HL-60/S4 (cell line): Measurements from ENCODE around the gene PDZD7.

Experiments used
- in situ Hi-C: fragments of 300-500 bp; cut with MboI; formaldehyde crosslinking; loops from 2 replicates; pipeline ENCODE4 v1.14.3; 2022; ENCODE audit warnings: low sequenced_read_pairs

Gene PDZD7

DNA sequence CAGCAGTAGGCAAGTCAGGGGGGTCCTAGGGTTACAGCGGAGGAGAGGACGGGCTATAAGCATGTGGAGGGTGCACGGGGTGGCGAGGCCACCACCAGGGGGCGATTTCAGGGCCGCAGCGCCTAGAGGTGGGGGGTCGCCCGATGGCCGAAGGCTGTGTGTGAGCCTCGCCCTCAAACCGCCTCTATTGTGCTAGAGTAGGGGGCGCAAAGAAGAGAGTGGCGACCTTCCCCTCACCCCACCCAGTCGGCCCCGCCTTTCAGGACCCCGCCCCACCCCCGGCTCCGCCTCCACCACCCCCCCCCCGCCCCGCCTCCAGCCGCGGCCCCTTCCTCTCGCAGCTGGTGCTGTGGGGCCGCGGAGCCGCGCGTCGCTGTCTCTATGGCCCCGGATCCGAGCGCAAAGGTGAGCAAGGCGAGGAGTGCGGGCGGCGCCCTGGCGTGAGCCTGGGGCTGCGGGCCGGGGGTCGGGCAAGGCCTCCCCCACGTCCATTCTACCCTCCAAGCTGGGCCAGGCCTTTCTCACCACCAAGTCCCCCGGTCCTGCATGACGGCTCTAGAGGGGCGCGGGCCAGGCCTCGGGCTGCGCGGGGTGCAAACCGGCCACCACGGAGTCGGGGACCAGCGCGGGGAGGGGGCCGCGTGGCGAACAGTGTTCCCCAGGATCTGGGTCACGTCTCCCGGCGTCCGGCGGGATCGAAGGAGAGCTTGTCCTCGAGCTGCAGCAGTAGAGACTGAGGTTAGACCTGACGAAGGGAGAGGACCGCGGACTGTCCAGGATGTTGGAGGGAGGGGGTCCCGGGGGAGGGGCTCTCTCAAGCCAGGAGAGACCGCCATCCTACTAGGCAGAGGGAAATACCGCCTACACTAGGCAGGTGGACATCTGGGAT lies 61.5 kb downstream of the PDZD7 start, which contains the start of gene SEMA4G:
TSS of gene SEMA4G (plus strand) at position 318 of the 889 bp plus-strand sequence. CDS start 3,409 bp downstream, outside the sequence.
- in situ Hi-C loops: no loop called here

DNA sequence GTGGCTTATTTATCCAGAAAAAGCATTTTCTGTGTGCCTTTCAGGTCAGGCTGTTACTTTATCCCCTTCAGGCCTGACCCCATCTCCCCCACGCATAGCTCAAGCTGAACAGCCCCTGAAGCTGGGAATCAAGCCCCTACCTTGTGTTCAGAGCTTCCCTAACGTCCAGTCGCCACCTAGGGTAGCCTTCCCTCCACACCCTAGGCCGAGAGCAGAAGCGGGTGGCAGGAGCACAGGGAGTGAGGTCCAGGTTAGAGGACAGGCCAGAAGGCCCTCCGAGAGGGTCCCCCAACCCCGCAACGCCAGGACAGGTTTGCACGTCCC lies 62.1 kb downstream of the PDZD7 start:
- in situ Hi-C loops: no loop called here

DNA sequence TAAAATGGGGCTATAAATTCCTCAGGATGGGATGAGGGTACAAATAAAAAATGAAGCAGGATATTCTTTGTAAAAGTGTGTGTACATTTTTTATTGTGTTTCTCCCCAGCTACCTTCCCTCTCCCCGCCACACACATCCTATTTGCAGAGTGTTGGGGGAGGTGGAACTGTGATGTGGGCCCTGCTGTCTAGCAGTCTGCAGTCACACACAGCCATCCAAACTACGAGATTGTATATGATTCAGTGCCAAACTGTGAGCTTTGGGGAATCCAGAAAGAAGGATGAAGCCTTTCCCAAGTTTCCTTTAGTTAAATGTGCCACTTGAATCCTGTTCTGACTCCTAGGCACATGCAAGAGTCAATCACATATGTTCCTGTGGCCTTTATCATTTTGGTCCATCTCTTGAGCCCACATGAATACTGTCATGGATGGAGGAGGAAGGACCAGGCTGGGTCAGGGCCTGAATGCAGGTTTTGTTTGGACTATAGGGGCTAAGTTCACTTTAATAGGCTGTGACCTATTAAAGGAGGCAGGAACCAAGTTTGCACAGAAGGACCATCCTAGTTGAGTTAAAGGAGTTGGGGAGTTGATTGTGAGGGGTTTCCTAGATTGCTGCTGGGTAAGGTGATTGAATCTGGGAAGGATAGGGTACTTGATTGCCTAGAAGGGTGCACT lies 62.7 kb downstream of the PDZD7 start:
- in situ Hi-C loops: no loop called here

DNA sequence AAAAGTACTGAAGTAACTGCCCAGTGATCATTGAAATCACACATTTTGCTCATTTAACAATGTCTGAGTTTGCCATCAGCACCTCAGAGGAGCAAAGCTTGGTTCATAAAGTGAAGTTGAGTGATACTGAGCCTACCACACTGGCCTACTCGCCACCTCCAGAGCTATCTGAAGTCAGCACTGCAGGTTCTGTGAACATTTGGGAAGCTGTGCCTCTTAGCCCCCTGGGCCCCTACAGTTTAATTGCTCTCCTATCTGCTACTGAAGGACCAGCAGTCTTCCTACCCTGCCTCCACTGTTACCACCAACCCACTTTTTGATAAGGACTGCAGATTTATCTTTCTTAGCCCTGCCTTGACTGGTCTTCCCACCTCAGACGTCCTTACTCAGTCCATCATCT lies 63.6 kb downstream of the PDZD7 start:
- in situ Hi-C loops: no loop called here

- in situ Hi-C loops: no loop called here
Measured at GRCh38 chr10:100966887-100967286, 64.0 kb downstream of the PDZD7 start.

DNA sequence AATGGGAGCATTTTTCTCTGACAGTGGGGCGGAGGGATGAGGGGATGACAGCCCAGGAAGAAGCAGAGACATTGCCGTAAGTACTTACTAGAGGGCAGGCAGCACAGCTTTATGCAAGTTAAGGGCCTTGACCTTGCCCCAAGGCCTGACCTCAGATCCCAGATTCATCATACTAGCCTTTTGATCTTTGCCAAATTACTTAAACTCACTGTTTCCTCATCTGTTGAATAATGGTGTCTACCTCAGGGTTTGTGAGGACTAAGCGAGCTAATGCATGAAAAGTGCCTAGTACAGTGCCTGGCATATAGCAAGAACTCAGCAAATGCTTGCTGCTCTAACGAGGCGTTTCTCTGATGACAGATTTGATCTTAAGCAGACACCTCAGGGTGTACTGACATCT lies 65.1 kb downstream of the PDZD7 start:
- in situ Hi-C loops: no loop called here

GRCh38 chr10:100963826-100964225 lies 67.1 kb downstream of the PDZD7 start:
- in situ Hi-C loops: no loop called here

DNA sequence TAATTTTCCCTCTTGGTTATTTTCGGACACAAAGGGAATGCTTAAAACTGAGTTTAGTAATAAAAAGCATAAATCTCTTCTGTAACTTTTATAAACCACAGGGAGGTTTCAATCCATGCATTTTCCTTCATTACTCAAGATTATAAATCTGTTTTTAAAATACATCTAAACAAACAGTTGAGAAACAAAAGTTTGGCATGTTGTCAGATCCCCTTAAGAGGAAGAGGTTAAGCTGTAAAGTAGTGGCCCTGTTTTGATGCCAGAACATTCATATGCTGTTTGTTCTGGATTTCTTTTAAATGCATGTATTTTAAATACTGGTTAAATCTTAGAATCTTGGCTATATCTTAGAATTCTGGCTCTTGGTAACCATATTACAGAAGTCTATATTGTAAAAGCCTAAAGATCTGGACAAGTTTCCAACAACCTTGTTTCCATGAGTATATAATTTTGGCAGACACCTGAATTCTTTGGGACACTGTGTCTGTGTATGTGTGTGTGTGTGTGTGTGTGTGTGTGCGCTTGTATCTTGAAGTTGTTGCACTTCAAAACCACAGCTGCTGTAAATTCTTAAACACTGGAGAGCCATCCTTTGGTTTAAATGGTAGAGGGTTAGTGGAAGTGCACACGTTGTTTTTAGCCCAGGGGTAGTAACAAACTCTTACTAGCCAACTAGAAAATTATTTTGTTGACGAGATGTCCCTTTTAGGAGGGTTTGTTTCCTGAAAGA lies 68.4 kb downstream of the PDZD7 start:
- in situ Hi-C loops: no loop called here

DNA sequence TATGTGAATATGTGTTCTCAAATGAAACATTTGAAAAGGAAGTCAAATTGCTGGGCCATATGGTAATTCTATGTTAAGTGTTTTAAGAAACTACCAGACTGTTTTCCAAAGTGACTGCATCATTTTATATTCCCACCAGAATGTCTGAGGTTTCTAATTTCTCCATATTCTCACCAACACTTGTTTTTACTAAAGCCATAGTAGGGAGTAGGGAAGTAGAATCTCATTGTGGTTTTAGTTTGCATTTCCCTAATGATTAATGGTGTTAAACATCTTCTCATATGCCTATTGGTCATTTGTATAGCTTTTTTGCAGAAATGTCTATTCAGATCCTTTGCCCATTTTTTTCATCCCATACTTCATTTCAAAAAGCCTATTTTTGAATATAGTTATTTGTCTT lies 70.7 kb downstream of the PDZD7 start:
- in situ Hi-C loops: no loop called here
